Body of pancreas (tissue), 4 donors: ENCODE measurements around the gene RRAS. TPM values are rescaled to one million over a fixed set of nuclear protein-coding genes. Genes with fewer than 3 reads are reported as not detected.

Source experiments
- ATAC-seq: fragments of 150-250 bp; one replicate; pipeline ENCODE4 v1.9.1; 2016
- DNase-seq, 4 donors: peaks; one replicate each; pipeline ENCODE4 v3.0.0-alpha.2; 2019
- H3K27ac ChIP-seq, 4 donors: fragments of 200-600 bp; sonication (generic); 1 replicate in 3 of 4; 2 replicates in 1 of 4; pipeline versions ENCODE4 v1.5.1 to v1.6.1; 2016 to 2019; ENCODE audit warnings: mild to moderate bottlenecking in 1 of 4, mixed read lengths in 1 of 4, moderate library complexity in 1 of 4
- H3K27me3 ChIP-seq, 2 donors: fragments of 200-600 bp; sonication (generic); one replicate each; pipeline ENCODE4 v1.6.0; 2016; ENCODE audit warnings: mild to moderate bottlenecking in 1 of 2
- H3K36me3 ChIP-seq, 2 donors: fragments of 200-600 bp; sonication (generic); replicated peaks in 1 of 2; 2 replicates each; pipeline ENCODE4 v1.5.1; 2016; ENCODE audit warnings: low read depth in 2 of 2; ENCODE audit not compliant: insufficient read depth in 1 of 2
- H3K4me1 ChIP-seq: fragments of 200-600 bp; sonication (generic); one replicate; pipeline ENCODE4 v1.6.0; 2016
- H3K4me3 ChIP-seq, 2 donors: fragments of 200-600 bp; sonication (generic); 1 replicate in 1 of 2; 2 replicates in 1 of 2; pipeline ENCODE4 v1.5.1; 2016 to 2019
- H3K9me3 ChIP-seq, 3 donors: fragments of 200-600 bp; sonication (generic); 1 replicate in 2 of 3; 2 replicates in 1 of 3; pipeline ENCODE4 v1.5.1; 2016
- CTCF ChIP-seq, 7 experiments: fragments of 450-650 bp in 4 of 7; fragments of 200-600 bp in 3 of 7; sonication (generic) in 3 of 7; IDR thresholded peaks; one replicate each; pipeline ENCODE4 v1.5.1; 2016 to 2019; ENCODE audit warnings: antibody characterized with exemption in 7 of 7
- POLR2A ChIP-seq, 3 donors: fragments of 450-650 bp; IDR thresholded peaks; one replicate each; pipeline ENCODE4 v1.6.1; 2016; ENCODE audit warnings: antibody characterized with exemption in 3 of 3, mild to moderate bottlenecking in 2 of 3
- WGBS, 2 donors: methylation state at CpG; one replicate each; pipeline ENCODE4 v1.1.5; 2017; 5-methylcytosine and 5-hydroxymethylcytosine counted together
- intact Hi-C: fragments of 100-400 bp; cut with DNase I; formaldehyde crosslinking; loops from one replicate; pipeline ENCODE4 v1.15.1; 2023
- total RNA-seq, 2 donors: library from RNA; depleted of rRNA; stranded (reverse); fragments of >200 nt; gene quantifications; one replicate each; pipeline ENCODE4 v1.1.0, GENCODE V29; 2016

RRAS gene
- total RNA-seq, 2 donors from 2014 or later, result 10.9 to 17.9 TPM

- ATAC-seq (no peak), DNase-seq (no peak)
- TF ChIP-seq CTCF (IDR thresholded peaks at IDR 0.05) (no peak), POLR2A (IDR thresholded peaks at IDR 0.05) (no peak)
- H3K27me3 ChIP-seq, result no peaks in the 10 kb centered on the region
- H3K4me1 ChIP-seq, result no peaks in the 10 kb centered on the region
- no peak overlapping the region for H3K4me3 ChIP-seq
- no peak overlapping the region for H3K27ac ChIP-seq
- H3K36me3 ChIP-seq, result peaks cover 7 to 16% of the 10 kb centered on the region in 2 donors
- H3K9me3 ChIP-seq, result no peaks in the 10 kb centered on the region
- 95 to 99% methylated on average over 31 to 32 of the region's 38 CpGs for WGBS, 2 donors
- intact Hi-C loops, result no loop called here
These were observed 38.4 kb downstream of the RRAS start for GRCh38 chr19:49601482-49602038.

- DNase-seq (no peak), ATAC-seq (no peak)
- Histone ChIP-seq H3K4me1 (no peaks in the 10 kb centered on the region), H3K4me3 (no peak overlapping the region), H3K27ac (no peak overlapping the region), H3K36me3 (peaks cover 18 to 19% of the 10 kb centered on the region in 2 donors), H3K27me3 (no peaks in the 10 kb centered on the region), H3K9me3 (no peaks in the 10 kb centered on the region)
- 73 to 94% methylated on average over 4 to 23 of the region's 26 CpGs for WGBS, 2 donors
- intact Hi-C loops, result loop anchor here (5.0 kb wide), 1 partner anchor 38 kb away; no protein-coding TSS in a partner anchor
- no peak for TF ChIP-seq CTCF (IDR thresholded peaks at IDR 0.05)
- no peak for TF ChIP-seq POLR2A (IDR thresholded peaks at IDR 0.05)
These were observed 40.3 kb downstream of the RRAS start for GRCh38 chr19:49599378-49600295.

- TF ChIP-seq CTCF (IDR thresholded peaks at IDR 0.05) (no peak), POLR2A (IDR thresholded peaks at IDR 0.05) (no peak)
- H3K36me3 ChIP-seq, result peaks cover 13 to 19% of the 10 kb centered on the region in 2 donors
- no peak overlapping the region for H3K4me3 ChIP-seq
- H3K27ac ChIP-seq, result no peak overlapping the region
- H3K9me3 ChIP-seq, result no peaks in the 10 kb centered on the region
- ATAC-seq, result no peak
- H3K4me1 ChIP-seq, result peaks cover 16% of the 10 kb centered on the region
- intact Hi-C loops, result loop anchor here (5.0 kb wide), 1 partner anchor 40 kb away; no protein-coding TSS in a partner anchor
- 95% methylated on average over 23 to 24 of the region's 29 CpGs for WGBS, 2 donors
- no peak for DNase-seq
- H3K27me3 ChIP-seq, result no peaks in the 10 kb centered on the region
These were observed 42.3 kb downstream of the RRAS start for GRCh38 chr19:49597703-49597974.

GRCh38 chr19:49596954-49597702, 42.8 kb downstream of the RRAS start:
- peaks cover 21% of the 10 kb centered on the region for H3K4me1 ChIP-seq
- 97 to 98% methylated on average over 28 to 60 of the region's 65 CpGs for WGBS, 2 donors
- TF ChIP-seq POLR2A (IDR thresholded peaks at IDR 0.05) (no peak), CTCF (IDR thresholded peaks at IDR 0.05) (no peak)
- no peaks in the 10 kb centered on the region for H3K27me3 ChIP-seq
- DNase-seq (no peak), ATAC-seq (no peak)
- peaks cover 13 to 19% of the 10 kb centered on the region in 2 donors for H3K36me3 ChIP-seq
- no peak overlapping the region for H3K4me3 ChIP-seq
- no peak overlapping the region for H3K27ac ChIP-seq
- H3K9me3 ChIP-seq, result no peaks in the 10 kb centered on the region
- intact Hi-C loops, result loop anchor here (5.0 kb wide), 1 partner anchor 40 kb away; no protein-coding TSS in a partner anchor
